H1 (cell line): ENCODE results near the gene ADGRG2. TPM values are rescaled to one million over a fixed set of nuclear protein-coding genes. Genes with fewer than 3 reads are reported as not detected.

Experiments used
- CTCF ChIA-PET: fragments of 300-600 bp; sonication (Branson Sonifier 250); formaldehyde crosslinking; loops from one replicate; lab custom pipeline; 2021; ENCODE audit not compliant: partially characterized antibody; lab: Charles Lee
- POLR2A ChIA-PET: fragments of 300-600 bp; sonication (Branson Sonifier 250); formaldehyde crosslinking; loops from one replicate; lab custom pipeline; 2021; ENCODE audit warnings: inconsistent platforms; ENCODE audit not compliant: partially characterized antibody; lab: Charles Lee
- DNase-seq, 2 experiments: peaks; one replicate each; pipeline versions ENCODE4 v3.0.0 to v3.0.0-alpha.2; 2010 to 2022; ENCODE audit warnings: low spot score in 2 of 2, low read depth in 1 of 2, mixed read lengths in 1 of 2
- FAIRE-seq: peaks from 2 replicates; lab custom pipeline; 2011; peaks lifted over from hg19 to GRCh38; lab: Jason Lieb, UNC
- H2AFZ ChIP-seq: 2 replicates; pipeline ENCODE4 v1.8.1; 2012; ENCODE audit warnings: low read length, inconsistent platforms
- H2AK5ac ChIP-seq: 2 replicates; pipeline ENCODE4 v1.6.1; 2013; ENCODE audit warnings: low read depth, low read length
- H2BK120ac ChIP-seq: replicated peaks from 2 replicates; pipeline ENCODE3; 2013; ENCODE audit warnings: low read depth, low read length, inconsistent platforms
- H2BK12ac ChIP-seq: 2 replicates; pipeline ENCODE4 v1.6.1; 2013; ENCODE audit warnings: low read depth, low read length
- H2BK15ac ChIP-seq: 2 replicates; pipeline ENCODE4 v1.6.1; 2013; ENCODE audit warnings: low read length
- H2BK20ac ChIP-seq: 2 replicates; pipeline ENCODE4 v1.6.1; 2013; ENCODE audit warnings: low read length
- H2BK5ac ChIP-seq: 2 replicates; pipeline ENCODE4 v1.6.1; 2013; ENCODE audit warnings: low read depth, low read length
- H3K14ac ChIP-seq: 2 replicates; pipeline ENCODE4 v1.6.1; 2013; ENCODE audit warnings: inconsistent platforms; ENCODE audit not compliant: insufficient read length
- H3K18ac ChIP-seq: 2 replicates; pipeline ENCODE4 v1.6.1; 2013; ENCODE audit warnings: low read length; ENCODE audit errors: extremely low read depth
- H3K23ac ChIP-seq: 2 replicates; pipeline ENCODE4 v1.6.1; 2013; ENCODE audit warnings: inconsistent platforms; ENCODE audit not compliant: insufficient read length
- H3K23me2 ChIP-seq: 2 replicates; pipeline ENCODE4 v1.6.1; 2013; ENCODE audit warnings: low read depth, low read length
- H3K27ac ChIP-seq: 2 replicates; pipeline ENCODE4 v1.6.1; 2011; ENCODE audit warnings: low read depth, low read length, inconsistent platforms
- H3K27me3 ChIP-seq, 4 experiments: replicated peaks in 1 of 4; 1 replicate in 1 of 4; 2 replicates in 3 of 4; pipeline versions ENCODE4 v1.6.1 to v1.8.1; 2011 to 2013; ENCODE audit warnings: low read length in 3 of 4, mild to moderate bottlenecking in 3 of 4, inconsistent platforms in 2 of 4, mixed read lengths in 2 of 4, moderate library complexity in 1 of 4; ENCODE audit not compliant: control insufficient read depth in 3 of 4, insufficient read depth in 3 of 4; ENCODE audit errors: extremely low read depth in 1 of 4
- H3K36me3 ChIP-seq, 4 experiments: 2 replicates each; pipeline versions ENCODE4 v1.6.1 to v1.8.1; 2011 to 2013; ENCODE audit warnings: mild to moderate bottlenecking in 4 of 4, low read length in 3 of 4, moderate library complexity in 2 of 4, control low read depth in 1 of 4, inconsistent platforms in 1 of 4; ENCODE audit not compliant: insufficient read depth in 4 of 4, control insufficient read depth in 2 of 4
- H3K4ac ChIP-seq: replicated peaks from 2 replicates; pipeline ENCODE3; 2013; ENCODE audit warnings: low read length, low read depth, mixed read lengths, inconsistent platforms; ENCODE audit not compliant: insufficient read length
- H3K4me1 ChIP-seq, 4 experiments: replicated peaks in 1 of 4; 1 replicate in 1 of 4; 2 replicates in 3 of 4; pipeline versions ENCODE4 v1.6.1 to v1.8.1; 2011 to 2013; ENCODE audit warnings: low read length in 3 of 4, inconsistent platforms in 2 of 4, mixed read lengths in 1 of 4; ENCODE audit not compliant: insufficient read depth in 4 of 4, control insufficient read depth in 3 of 4
- H3K4me2 ChIP-seq, 2 experiments: 2 replicates each; pipeline versions ENCODE4 v1.6.1 to v1.8.1; 2011 to 2013; ENCODE audit warnings: low read depth in 2 of 2, low read length in 2 of 2, control low read depth in 1 of 2, inconsistent platforms in 1 of 2, mild to moderate bottlenecking in 1 of 2; ENCODE audit not compliant: insufficient read depth in 1 of 2
- H3K4me3 ChIP-seq, 4 experiments: fragments of 200-600, 300-600 bp in 1 of 4; sonication (generic), shearing (Covaris generic), sonication (Bioruptor Twin) in 1 of 4; 2 replicates each; pipeline versions ENCODE4 v1.5.1 to v1.8.1; 2011 to 2016; ENCODE audit warnings: low read length in 4 of 4, low read depth in 3 of 4, control low read depth in 2 of 4, inconsistent platforms in 2 of 4, mild to moderate bottlenecking in 2 of 4, mixed read lengths in 1 of 4, moderate library complexity in 1 of 4; ENCODE audit not compliant: insufficient read depth in 2 of 4; ENCODE audit errors: extremely low read depth in 1 of 4
- H3K56ac ChIP-seq: replicated peaks from 2 replicates; pipeline ENCODE3; 2013; ENCODE audit warnings: low read depth, mild to moderate bottlenecking, mixed read lengths, low read length, inconsistent platforms; ENCODE audit not compliant: insufficient read length
- H3K79me1 ChIP-seq: 2 replicates; pipeline ENCODE4 v1.6.1; 2013; ENCODE audit warnings: low read depth, low read length, control low read depth
- H3K79me2 ChIP-seq, 2 experiments: 2 replicates each; pipeline versions ENCODE4 v1.6.1 to v1.8.1; 2012 to 2013; ENCODE audit warnings: low read length in 2 of 2, mild to moderate bottlenecking in 2 of 2, inconsistent platforms in 1 of 2; ENCODE audit not compliant: insufficient read depth in 2 of 2, control insufficient read depth in 1 of 2
- H3K9ac ChIP-seq, 4 experiments: replicated peaks in 1 of 4; 1 replicate in 1 of 4; 2 replicates in 3 of 4; pipeline versions ENCODE4 v1.6.1 to v1.8.1; 2011 to 2013; ENCODE audit warnings: low read depth in 3 of 4, low read length in 3 of 4, control low read depth in 2 of 4, mild to moderate bottlenecking in 2 of 4, moderate library complexity in 2 of 4, inconsistent platforms in 1 of 4; ENCODE audit errors: extremely low read depth in 1 of 4
- H3K9me3 ChIP-seq, 2 experiments: 2 replicates each; pipeline versions ENCODE4 v1.6.1 to v1.8.1; 2012 to 2013; ENCODE audit warnings: mild to moderate bottlenecking in 2 of 2, moderate library complexity in 2 of 2, control low read depth in 1 of 2, inconsistent platforms in 1 of 2, low read depth in 1 of 2, low read length in 1 of 2, mixed read lengths in 1 of 2; ENCODE audit not compliant: insufficient read depth in 2 of 2
- H4K20me1 ChIP-seq, 2 experiments: replicated peaks in 1 of 2; 2 replicates each; pipeline versions ENCODE3 to v1.8.1; 2011 to 2013; ENCODE audit warnings: inconsistent platforms in 2 of 2, low read length in 2 of 2, mild to moderate bottlenecking in 1 of 2; ENCODE audit not compliant: insufficient read depth in 2 of 2, control insufficient read depth in 1 of 2
- H4K5ac ChIP-seq: 2 replicates; pipeline ENCODE4 v1.6.1; 2013; ENCODE audit warnings: low read length, low read depth, mixed read lengths, inconsistent platforms; ENCODE audit not compliant: insufficient read length
- H4K8ac ChIP-seq: 2 replicates; pipeline ENCODE4 v1.8.0; 2013; ENCODE audit warnings: mild to moderate bottlenecking, moderate library complexity, low read length, inconsistent platforms; ENCODE audit not compliant: insufficient read depth; ENCODE audit errors: extremely low read depth
- H4K91ac ChIP-seq: replicated peaks from 2 replicates; pipeline ENCODE3; 2013; ENCODE audit warnings: low read length, mixed read lengths, inconsistent platforms; ENCODE audit not compliant: insufficient read length
- BRCA1 ChIP-seq: IDR thresholded peaks from 2 replicates; pipeline ENCODE4 v1.6.1; 2012; ENCODE audit warnings: low read depth, low read length, improper control_type of control experiment
- KDM4A ChIP-seq: IDR thresholded peaks from one replicate; pipeline ENCODE4 v1.7.1; 2012; ENCODE audit warnings: low read depth, mild to moderate bottlenecking, moderate library complexity, low read length, inconsistent platforms; ENCODE audit not compliant: severe bottlenecking
- NANOG ChIP-seq: IDR thresholded peaks from 2 replicates; pipeline ENCODE4 v1.6.1; 2011; ENCODE audit warnings: low read length, low read depth, mild to moderate bottlenecking, inconsistent platforms; ENCODE audit not compliant: insufficient read depth, poor library complexity, severe bottlenecking
- RAD21 ChIP-seq, 2 experiments: IDR thresholded peaks in 1 of 2; conservative IDR thresholded peaks in 1 of 2; 2 replicates each; pipeline ENCODE4 v1.6.1; 2011; ENCODE audit warnings: low read depth in 2 of 2, low read length in 2 of 2, improper control_type of control experiment in 1 of 2, inconsistent platforms in 1 of 2, mild to moderate bottlenecking in 1 of 2, moderate library complexity in 1 of 2
- WGBS, 2 experiments: shearing (Covaris generic) in 1 of 2; methylation state at CpG; one replicate each; pipeline versions ENCODE4 v1.1.6 to v1.1.7; 2013 to 2015; ENCODE audit warnings: low lambda C conversion rate in 2 of 2, mixed read lengths in 2 of 2, inconsistent platforms in 1 of 2, low coverage in 1 of 2, missing lambda C conversion rate in 1 of 2; ENCODE audit not compliant: insufficient replicate concordance in 2 of 2, insufficient coverage in 1 of 2, insufficient read length in 1 of 2; ENCODE audit errors: extremely low coverage in 1 of 2, missing lambda C conversion rate in 1 of 2; 5-methylcytosine and 5-hydroxymethylcytosine counted together
- long read RNA-seq, 2 experiments: library from RNA in 1 of 2; library from capped mRNA in 1 of 2; stranded (forward); transcript quantifications; one replicate each; pipeline ENCODE4 v2.0.0, GENCODE V29; 2021; ENCODE audit warnings: inconsistent platforms in 1 of 2
- polyA minus RNA-seq, 3 experiments: library from RNA; depleted of rRNA, polyadenylated mRNA; stranded (reverse); fragments of >200 nt; gene quantifications; 1 replicate in 2 of 3; 2 replicates in 1 of 3; pipeline ENCODE4 v1.2.3, GENCODE V29; 2011
- polyA plus RNA-seq, 7 experiments: library from polyadenylated mRNA; depleted of rRNA in 3 of 7; stranded (reverse) in 5 of 7; unstranded in 2 of 7; fragments of >200 nt in 5 of 7; fragments of 200-250 nt in 2 of 7; gene quantifications; 1 replicate in 5 of 7; 2 replicates in 1 of 7; 4 replicates in 1 of 7; pipeline versions ENCODE4 v1.2.1 to v1.2.3, GENCODE V29; 2011 to 2013; ENCODE audit warnings: missing spikeins in 2 of 7, mixed read lengths in 2 of 7
- total RNA-seq: library from RNA; stranded (reverse); fragmentation: NEBNext Ultra II Directional; extraction: Animal tissue kit (Norgen Biotek cat#: 25700); gene quantifications from 2 replicates; pipeline ENCODE4 v1.2.1, GENCODE V29; 2021
- TF ChIP-seq, protein P1 (sequence below), 3 experiments: IDR thresholded peaks; 1 replicate in 2 of 3; 2 replicates in 1 of 3; pipeline versions ENCODE4 v1.5.1 to v1.6.1; 2011; ENCODE audit warnings: low read length in 3 of 3, mild to moderate bottlenecking in 3 of 3, inconsistent platforms in 2 of 3, low read depth in 1 of 3, moderate library complexity in 1 of 3; ENCODE audit not compliant: insufficient read depth in 1 of 3; ENCODE audit errors: control extremely low read depth in 1 of 3

Gene ADGRG2
- total RNA-seq (8.9 and 9.7 TPM in 2 replicates), polyA plus RNA-seq (2011; rRNA removed) (10.7 and 13.3 TPM in 2 replicates), polyA minus RNA-seq (2011; rRNA and poly(A)+ RNA removed) (13.9 and 19.5 TPM in 2 replicates)
- polyA plus RNA-seq (2011; cell fraction: cytosol; rRNA removed): 11.1 TPM
- 13.9 TPM for polyA plus RNA-seq (2011; cell fraction: nucleus; rRNA removed)
- 7.4 to 11.5 TPM (median 9.6 TPM) in 4 replicates for polyA plus RNA-seq (2012, experiment 1 of 2)
- 1.3 TPM for polyA plus RNA-seq (2012, experiment 2 of 2)
- 9.3 TPM for polyA plus RNA-seq (2013, experiment 1 of 2)
- 9.3 TPM for polyA plus RNA-seq (2013, experiment 2 of 2)
- 6.7 TPM for polyA minus RNA-seq (2011; cell fraction: cytosol; rRNA and poly(A)+ RNA removed)
- 10.1 TPM for polyA minus RNA-seq (2011; cell fraction: nucleus; rRNA and poly(A)+ RNA removed)
- long read RNA-seq, experiment 1, partial matches to known transcripts: 3 of 7 reads
- long read RNA-seq, experiment 1, other reads (novel, unspliced or antisense): 4 of 7 reads
- long read RNA-seq, experiment 2: 0 reads

DNA sequence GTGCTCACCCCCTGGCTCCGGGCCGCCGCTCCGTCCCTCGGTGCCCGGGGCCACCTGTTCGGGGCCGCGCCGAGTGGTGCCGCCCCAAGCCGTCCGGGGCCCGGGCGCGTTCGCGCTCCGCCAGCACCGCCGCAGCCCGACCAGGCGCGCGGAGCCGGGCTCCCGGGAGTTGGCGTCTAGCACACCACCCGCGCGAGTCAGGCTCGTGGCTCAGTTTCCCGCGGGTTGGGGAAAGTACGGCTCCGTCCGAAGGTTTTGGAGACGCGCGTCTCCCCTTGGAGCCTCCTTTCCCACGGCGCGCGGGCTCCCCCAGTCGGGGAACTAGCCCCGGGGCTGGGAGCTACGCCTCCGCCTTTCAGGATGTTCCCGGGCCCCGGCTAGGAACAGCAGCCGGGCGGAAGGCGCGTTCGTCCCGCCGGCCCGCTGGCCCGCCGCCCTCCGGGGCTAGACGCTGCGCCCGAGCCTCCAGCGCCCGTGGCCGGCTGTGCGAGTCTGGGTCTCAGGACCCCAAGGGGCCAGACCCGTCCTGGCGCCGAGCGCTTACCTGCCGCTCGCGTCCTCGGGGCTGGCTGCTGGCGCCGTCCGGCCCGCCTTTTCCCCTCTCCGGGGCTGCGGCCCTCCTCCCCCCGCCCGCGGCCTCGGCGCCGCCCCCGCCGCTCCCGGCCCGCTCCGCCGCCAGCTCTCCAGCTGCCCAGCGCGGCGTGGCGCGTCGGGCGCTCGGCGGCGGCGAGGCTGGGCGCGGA lies at the start of gene ADGRG2:
TSS of gene ADGRG2 (minus strand) at position 571 of the 743 bp plus-strand sequence. CDS start 53,634 bp downstream, outside the sequence.
- Histone ChIP-seq H4K5ac (no peak within 1 kb of the TSS), H4K91ac (no peak within 1 kb of the TSS), H3K4ac (no peak within 1 kb of the TSS), H2BK12ac (no peak within 1 kb of the TSS), H4K8ac (no peak within 1 kb of the TSS), H3K9me3 (no peaks in the 10 kb centered on the region), H3K14ac (no peak within 1 kb of the TSS), H3K79me1 (no peaks in the 10 kb centered on the region), H2BK120ac (no peak within 1 kb of the TSS), H3K4me1 (peaks cover 0 to 8% (median 3%) of the 10 kb centered on the region in 4 experiments; a peak in 5 of 7 replicates), H2BK15ac (no peak within 1 kb of the TSS), H3K27me3 (peaks cover 0 to 9% (median 6%) of the 10 kb centered on the region in 4 experiments; a peak in 3 of 7 replicates), H3K4me2 (peak within 1 kb of the TSS; percentile 82 to 89), H3K56ac (no peak within 1 kb of the TSS), H2AK5ac (no peak within 1 kb of the TSS), H3K23me2 (peaks cover 6% of the 10 kb centered on the region), H3K23ac (no peak within 1 kb of the TSS), H2AFZ (no peak within 1 kb of the TSS), H3K27ac (no peak within 1 kb of the TSS), H2BK20ac (no peak within 1 kb of the TSS), H3K18ac (no peak within 1 kb of the TSS), H3K4me3 (peak within 1 kb of the TSS; percentile 48 to 76 (median 60)), H3K79me2 (no peaks in the 10 kb centered on the region; a peak in 1 of 4 replicates), H4K20me1 (no peaks in the 10 kb centered on the region), H3K36me3 (no peaks in the 10 kb centered on the region), H2BK5ac (no peak within 1 kb of the TSS), H3K9ac (peak within 1 kb of the TSS in 1 of 4 experiments; percentile 22; a peak in 3 of 7 replicates)
- CTCF ChIA-PET: interaction anchor here (1.3 to 2.9 kb wide), 3 partner anchors 14 to 212 kb away, joined by 3 to 9 read pairs (median 7); no protein-coding TSS in a partner anchor
- POLR2A ChIA-PET: interaction anchor here (0.6 to 1.5 kb wide), 2 partner anchors 15 to 190 kb away, joined by 3 read pairs; no protein-coding TSS in a partner anchor
- FAIRE-seq: no peak
- DNase-seq: peak in 1 of 2 experiments; percentile 65
- WGBS, 2 experiments: 0% methylated on average over 3 of the region's 107 CpGs; no CpG with 5 or more reads in 1 of the 2 experiments
- TF ChIP-seq BRCA1: no peak
- TF ChIP-seq RAD21 (IDR thresholded peaks at IDR 0.05 in 1 of 2, conservative IDR thresholded peaks at IDR 0.05 in 1 of 2; ENCODE audit: low read depth in 2 of 2, low read length in 2 of 2): peak in 1 of 2 experiments; percentile 39; a peak in 2 of 4 replicates
- peak; percentile 67 for TF ChIP-seq KDM4A
- TF ChIP-seq NANOG: no peak
- TF ChIP-seq, protein P1, sequence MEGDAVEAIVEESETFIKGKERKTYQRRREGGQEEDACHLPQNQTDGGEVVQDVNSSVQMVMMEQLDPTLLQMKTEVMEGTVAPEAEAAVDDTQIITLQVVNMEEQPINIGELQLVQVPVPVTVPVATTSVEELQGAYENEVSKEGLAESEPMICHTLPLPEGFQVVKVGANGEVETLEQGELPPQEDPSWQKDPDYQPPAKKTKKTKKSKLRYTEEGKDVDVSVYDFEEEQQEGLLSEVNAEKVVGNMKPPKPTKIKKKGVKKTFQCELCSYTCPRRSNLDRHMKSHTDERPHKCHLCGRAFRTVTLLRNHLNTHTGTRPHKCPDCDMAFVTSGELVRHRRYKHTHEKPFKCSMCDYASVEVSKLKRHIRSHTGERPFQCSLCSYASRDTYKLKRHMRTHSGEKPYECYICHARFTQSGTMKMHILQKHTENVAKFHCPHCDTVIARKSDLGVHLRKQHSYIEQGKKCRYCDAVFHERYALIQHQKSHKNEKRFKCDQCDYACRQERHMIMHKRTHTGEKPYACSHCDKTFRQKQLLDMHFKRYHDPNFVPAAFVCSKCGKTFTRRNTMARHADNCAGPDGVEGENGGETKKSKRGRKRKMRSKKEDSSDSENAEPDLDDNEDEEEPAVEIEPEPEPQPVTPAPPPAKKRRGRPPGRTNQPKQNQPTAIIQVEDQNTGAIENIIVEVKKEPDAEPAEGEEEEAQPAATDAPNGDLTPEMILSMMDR (IDR thresholded peaks at IDR 0.05; ENCODE audit: control extremely low read depth in 1 of 3, insufficient read depth in 1 of 3, low read depth in 1 of 3, low read length in 3 of 3): peak in 1 of 3 experiments; percentile 5; a peak in 2 of 4 replicates
